GM08714 (cell line): ENCODE results near the gene KCNMB2.

Source experiments
- H3K4me3 ChIP-seq: fragments of 200-500 bp; sonication (Bioruptor generic); 2 replicates; pipeline ENCODE4 v1.5.1; 2014; ENCODE audit warnings: mild to moderate bottlenecking, low read length, inconsistent platforms
- ZNF274 ChIP-seq: IDR thresholded peaks from 2 replicates; pipeline ENCODE4 v1.6.1; 2012; ENCODE audit warnings: mild to moderate bottlenecking, low read depth, low read length

KCNMB2 gene

DNA sequence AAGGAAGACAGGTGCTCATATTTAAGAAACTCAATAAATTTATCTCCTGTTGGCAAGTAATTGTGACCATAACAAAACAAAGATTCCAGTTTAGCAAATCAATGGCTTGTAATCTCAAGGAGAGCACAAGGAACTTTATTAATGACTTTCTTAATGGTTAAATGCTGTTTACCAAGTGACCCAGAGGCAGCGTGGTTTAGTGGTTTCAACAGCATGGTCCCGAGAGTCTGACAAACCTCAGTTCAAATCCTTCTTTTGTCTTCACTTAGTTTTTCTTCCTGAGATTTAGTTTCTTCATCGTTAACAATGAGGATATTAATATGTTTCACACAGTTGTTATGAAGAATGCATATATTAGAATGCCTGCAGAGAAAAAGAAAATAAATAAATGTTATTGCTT lies 212.6 kb downstream of the KCNMB2 start:
- H3K4me3 ChIP-seq, result no peak overlapping the region
- TF ChIP-seq ZNF274, result no peak

DNA sequence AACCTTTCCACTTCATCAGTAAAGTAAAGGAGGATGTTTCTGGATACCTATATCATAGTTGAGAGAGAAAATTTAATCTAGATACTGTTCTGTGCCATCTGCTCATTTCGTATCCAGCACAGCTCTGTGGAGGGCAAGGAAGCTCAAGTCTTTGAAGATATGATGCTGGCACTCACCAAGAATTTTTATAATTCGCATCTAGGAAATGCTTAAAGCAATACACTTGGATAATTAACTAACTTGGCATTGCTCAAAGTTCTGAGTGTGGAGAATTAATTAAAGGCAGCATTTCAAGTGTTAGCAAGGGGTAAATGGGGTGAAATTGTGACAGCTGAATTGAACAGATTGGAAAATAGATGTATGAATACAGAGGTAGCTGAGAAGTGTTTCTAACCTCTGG lies 213.2 kb downstream of the KCNMB2 start:
- no peak overlapping the region for H3K4me3 ChIP-seq
- TF ChIP-seq ZNF274, result no peak

DNA sequence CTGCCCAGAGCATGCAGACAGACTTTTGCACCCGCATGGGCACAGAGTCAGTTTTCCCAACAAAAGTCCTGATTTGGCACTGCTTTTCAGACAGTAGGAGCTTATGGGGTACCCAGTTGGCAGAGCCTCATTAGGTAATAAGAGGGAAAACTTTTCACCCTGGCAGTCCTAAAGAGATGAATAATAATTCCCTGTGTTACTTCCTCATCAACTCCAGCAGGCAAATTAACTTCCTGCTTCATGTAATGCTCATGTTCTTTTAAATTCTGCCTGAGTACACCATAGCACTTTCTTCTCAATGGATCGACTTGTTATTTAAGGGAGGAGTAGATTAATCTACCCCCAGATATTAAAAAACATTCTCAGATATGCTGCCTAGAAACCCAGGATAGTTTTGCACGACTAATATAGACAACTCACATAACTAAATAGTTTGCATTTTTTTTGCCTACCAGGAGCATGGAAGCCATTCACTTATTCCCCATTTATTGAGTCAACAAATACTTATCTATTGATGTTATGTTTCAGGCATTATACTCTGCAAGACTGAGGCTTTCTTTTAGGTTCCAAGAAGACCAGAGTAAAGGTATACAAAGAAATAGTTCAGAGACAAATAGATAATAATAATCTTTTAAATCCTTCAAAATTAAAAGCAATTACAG lies 214.5 kb downstream of the KCNMB2 start:
- H3K4me3 ChIP-seq, result no peak overlapping the region
- TF ChIP-seq ZNF274, result no peak

DNA sequence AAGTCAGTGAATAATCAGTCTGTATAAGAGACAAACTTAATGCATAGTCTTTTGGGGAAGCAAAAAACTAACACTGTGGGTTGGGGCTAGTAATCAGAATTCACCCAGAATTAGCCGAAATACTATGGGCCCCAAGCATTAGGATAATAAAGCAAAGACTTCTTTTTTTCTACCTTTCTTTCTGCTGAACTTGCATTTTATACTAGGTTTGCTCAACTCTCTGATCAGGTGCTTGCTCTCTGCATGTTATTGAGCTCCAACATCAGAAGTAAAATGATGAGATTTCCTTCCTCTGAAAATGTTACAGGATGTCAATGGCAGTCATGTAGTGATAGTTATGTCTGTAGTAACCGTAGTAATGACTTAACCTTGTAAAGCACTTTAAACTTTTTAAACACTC lies 216.6 kb downstream of the KCNMB2 start:
- no peak overlapping the region for H3K4me3 ChIP-seq
- no peak for TF ChIP-seq ZNF274

DNA sequence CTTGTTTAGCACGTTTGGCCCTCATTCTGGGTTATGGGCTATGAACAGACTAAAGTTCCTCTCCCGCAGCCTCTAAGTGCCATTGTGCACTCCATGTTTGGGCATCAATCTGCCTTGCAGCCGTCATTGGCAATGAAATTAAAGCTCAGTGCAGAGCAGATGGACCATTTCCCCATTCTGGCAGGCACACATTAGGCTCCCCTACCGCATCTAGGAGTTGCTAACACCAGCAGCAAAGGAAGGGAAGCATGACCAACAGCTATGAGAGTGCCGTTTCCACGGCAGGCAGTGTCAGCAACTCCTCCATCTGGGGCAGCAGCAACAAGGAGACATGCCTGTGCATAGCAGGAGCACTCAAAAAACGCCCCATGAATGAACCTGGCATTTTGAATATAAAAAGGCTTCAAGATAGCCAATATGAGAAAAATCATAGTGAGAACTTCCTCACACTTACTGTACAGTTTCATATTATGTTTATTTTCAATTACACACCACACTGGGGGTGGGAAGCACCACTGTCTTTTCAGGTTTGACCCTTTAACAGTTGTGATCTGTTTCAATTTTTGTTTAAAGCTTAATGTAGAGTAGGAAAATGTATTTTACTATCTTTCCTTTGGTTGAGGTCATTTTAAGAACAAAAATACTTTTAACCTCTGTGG lies 218.7 kb downstream of the KCNMB2 start:
- no peak overlapping the region for H3K4me3 ChIP-seq
- TF ChIP-seq ZNF274, result no peak

DNA sequence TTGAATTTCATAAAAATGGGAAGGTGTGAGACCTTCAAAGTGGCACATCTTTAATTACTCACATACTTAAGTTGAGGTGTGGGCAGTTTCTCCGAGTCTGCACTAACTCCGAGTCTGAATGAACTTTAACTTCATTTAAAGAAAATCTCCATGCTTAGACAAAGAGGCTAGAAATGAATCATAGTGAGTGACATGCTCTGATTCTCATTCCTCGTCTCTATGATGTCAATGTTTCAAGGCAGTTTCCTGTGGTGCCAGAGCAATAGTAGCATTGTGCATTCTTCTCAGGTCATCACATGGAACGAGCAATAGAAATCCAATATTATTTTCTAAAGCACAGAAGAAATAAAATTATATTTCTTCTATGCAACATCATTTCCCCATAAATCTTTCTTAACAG lies 224.8 kb downstream of the KCNMB2 start:
- no peak for TF ChIP-seq ZNF274
- H3K4me3 ChIP-seq, result no peak overlapping the region

DNA sequence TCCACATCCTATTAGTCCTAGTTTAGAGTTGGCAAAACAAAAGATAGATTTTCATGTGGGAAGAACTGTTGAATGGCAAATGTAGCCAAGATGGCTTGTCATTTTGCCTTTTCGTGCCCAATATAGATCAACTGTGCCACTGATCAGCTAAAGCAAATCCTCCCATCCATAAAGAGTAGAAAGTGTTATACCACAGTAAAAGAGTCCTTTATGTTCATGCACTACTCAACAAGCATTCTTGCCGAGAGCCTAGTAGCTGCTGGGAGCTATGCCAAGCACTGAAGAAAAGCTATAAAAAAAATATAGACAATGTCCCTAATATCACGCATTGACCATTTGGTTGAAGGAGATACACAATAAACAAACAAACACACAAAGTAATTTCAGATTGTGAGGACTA lies 225.2 kb downstream of the KCNMB2 start:
- H3K4me3 ChIP-seq, result no peak overlapping the region
- no peak for TF ChIP-seq ZNF274

DNA sequence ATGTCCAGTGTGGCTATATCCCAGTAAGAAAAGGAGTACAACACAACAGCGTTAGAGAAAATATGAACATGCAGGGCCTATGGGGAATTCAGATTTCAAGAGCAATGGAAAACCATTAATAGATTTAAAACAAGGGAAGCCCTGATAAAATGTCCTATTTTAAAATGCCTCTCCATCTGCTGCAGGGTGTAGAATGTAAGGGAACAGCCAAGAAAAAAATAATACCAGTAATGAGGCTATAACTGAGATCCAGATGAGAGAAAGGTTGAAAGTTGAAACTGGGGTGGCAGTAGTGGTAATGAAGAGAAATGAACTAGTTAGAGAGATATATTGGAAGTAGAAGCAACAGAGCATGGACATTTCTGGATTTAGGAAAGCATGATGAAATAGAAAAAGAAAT lies 226.1 kb downstream of the KCNMB2 start:
- H3K4me3 ChIP-seq, result no peak overlapping the region
- TF ChIP-seq ZNF274, result no peak

DNA sequence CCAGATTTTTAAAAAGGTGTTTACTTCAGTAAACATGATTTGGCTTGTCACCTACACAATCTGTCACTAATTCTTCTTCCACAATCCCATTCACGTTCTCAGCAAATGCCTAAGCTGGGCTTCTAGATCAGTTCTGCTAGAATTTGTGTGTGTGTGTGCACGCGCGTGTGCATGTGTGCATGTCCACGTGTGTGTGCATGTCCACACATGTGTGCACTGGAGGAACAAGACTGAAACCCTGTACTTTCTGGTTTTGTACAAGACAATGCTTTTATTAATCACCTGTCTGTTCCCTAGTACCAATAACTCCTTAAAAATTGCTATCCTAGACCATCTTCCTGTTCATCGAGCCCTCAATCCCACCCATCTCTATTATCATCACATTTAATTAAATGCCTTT lies 229.2 kb downstream of the KCNMB2 start:
- no peak for TF ChIP-seq ZNF274
- no peak overlapping the region for H3K4me3 ChIP-seq

DNA sequence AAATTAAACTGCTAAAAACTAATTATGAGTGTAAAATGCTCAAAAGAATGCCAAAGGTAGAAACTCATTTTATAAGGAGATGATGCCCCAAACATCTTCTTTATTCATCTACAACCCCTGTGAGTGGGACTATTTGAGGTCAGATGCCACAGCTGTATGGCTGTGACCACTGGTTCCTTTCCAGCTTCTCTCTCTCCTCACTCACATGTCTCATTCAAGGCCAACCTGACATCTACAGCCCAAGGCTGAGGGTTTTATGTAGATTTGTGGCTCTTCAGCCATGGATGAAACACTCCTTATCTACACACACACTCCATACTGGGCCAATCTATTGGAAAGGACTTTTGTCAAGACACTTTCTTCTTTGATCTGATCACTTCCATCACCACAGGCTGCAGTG lies 231.3 kb downstream of the KCNMB2 start:
- TF ChIP-seq ZNF274, result no peak
- no peak overlapping the region for H3K4me3 ChIP-seq

DNA sequence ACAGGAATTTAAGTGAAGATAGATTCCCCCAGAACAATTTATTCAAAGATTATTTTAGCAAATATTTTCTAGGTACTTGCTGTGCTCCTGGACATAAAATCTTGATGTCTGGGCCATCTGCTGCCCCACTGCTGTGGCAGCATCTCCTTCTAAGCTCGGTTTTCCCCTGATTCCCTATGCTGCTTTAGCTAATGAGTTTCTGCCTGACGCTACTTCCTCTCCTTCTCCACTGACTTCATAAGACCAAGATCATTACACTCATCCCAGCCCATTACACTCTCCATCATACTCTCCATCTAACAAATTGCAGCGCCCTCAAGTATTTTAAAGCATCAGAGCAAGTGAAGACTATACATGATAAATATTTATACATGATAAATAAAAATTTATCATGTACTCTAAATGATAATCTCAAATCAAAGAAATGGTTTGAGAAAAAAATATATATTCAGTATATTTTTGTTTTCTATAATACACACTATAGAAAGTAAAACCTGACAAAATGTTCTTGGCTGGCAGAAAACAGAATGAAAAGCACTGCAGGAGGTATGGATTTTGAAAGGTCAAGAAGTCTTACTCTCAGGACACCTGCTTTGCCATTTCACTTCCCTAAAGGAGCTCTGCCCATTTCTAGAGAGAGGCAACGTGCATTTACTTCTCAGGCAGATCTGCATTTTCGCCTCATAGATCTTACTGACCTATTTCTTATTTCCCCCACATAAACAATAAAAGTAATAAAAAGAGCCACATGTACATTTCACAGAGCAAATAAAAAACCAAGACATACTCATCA lies 232.0 kb downstream of the KCNMB2 start:
- TF ChIP-seq ZNF274, result no peak
- H3K4me3 ChIP-seq, result no peak overlapping the region

DNA sequence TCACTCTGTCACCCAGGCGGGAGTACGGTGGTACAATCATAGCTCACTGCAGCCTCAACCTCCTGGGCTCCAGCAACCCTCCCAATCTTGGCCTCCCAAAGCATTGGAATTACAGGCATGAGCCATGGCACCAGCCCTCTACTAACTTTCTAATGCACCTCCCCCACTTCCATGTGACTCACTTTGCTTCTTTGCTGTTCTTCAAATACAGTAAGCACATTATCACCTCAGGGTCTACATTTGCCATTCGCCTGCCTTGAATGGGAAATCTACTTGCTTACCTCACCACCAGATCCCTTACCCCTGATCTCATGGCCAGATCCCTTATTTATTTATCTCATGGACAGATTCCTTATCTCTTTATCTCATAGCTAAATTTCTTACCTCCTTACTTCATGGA lies 235.3 kb downstream of the KCNMB2 start:
- H3K4me3 ChIP-seq, result no peak overlapping the region
- TF ChIP-seq ZNF274, result no peak

DNA sequence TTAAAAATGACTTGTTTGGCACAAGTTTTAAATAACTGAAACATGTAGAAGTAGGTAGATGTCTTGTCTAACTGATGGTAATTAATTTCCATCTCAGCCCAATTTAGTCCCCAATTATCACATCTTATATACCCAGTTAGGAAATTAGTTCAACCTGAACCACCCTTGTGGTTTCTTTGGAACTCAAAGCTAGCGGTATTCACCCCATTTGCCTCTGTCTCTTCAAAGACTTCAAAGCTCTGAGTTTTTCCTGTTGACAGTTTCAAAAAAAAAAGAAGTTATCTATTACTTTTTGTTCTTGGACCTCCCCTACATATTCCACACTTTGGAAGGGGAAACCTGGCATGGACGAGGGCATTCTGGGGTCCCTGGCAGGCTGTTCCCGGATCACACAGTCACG lies 236.5 kb downstream of the KCNMB2 start:
- TF ChIP-seq ZNF274, result no peak
- no peak overlapping the region for H3K4me3 ChIP-seq

DNA sequence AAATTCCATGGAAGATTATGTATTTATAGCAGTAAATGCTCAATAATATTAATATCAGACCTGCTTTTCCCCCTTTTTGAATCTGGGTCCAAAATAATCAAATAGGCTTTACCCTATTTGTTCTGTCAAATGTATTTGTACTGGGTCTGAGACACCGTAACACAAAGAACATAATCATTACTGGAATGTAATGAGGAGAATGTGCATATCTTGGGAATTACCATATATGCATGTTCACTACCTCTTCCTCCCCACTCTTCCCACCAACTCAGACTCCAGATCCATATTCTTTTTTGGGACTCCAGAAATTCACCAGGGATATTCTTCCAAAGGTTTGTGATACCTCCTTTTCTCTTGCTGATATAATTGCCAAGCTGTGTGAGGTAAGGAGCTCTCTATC lies 237.1 kb downstream of the KCNMB2 start:
- no peak overlapping the region for H3K4me3 ChIP-seq
- TF ChIP-seq ZNF274, result no peak
